ENCODE data around the gene NSL1.
A peak's percentile ranks its signal among the peaks of the same experiment; 100 is the strongest.
"Not testable (repeated sequence)": the region's sequence is repeated elsewhere in the genome, so short reads cannot be mapped to it uniquely, and the experiment has no call there.

Gene NSL1

GRCh38 chr1:212746546-212746945 lies 45.0 kb downstream of the NSL1 start:
- no peak for DNase-seq

GRCh38 chr1:212745303-212745702 lies 46.3 kb downstream of the NSL1 start:
- DNase-seq: no peak

- no peak for DNase-seq
Observed at GRCh38 chr1:212743901-212744475, 47.6 kb downstream of the NSL1 start.

GRCh38 chr1:212738330-212738729 lies 53.2 kb downstream of the NSL1 start:
- DNase-seq: no peak

- no peak for DNase-seq
Observed at GRCh38 chr1:212737559-212737958, 54.0 kb downstream of the NSL1 start.

GRCh38 chr1:212733109-212733508 lies 58.5 kb downstream of the NSL1 start:
- no peak for DNase-seq

GRCh38 chr1:212731630-212732029 lies 59.9 kb downstream of the NSL1 start:
- DNase-seq: no peak

GRCh38 chr1:212728606-212729005 lies 63.0 kb downstream of the NSL1 start:
- no peak for DNase-seq

- DNase-seq: no peak
Observed at GRCh38 chr1:212727386-212728181, 64.0 kb downstream of the NSL1 start.

- DNase-seq: not testable (repeated sequence)
Observed at GRCh38 chr1:212724679-212725078, 66.9 kb downstream of the NSL1 start.

- no peak for DNase-seq
Observed at GRCh38 chr1:212722270-212722957, 69.2 kb downstream of the NSL1 start.

GRCh38 chr1:212721388-212722247 lies 70.0 kb downstream of the NSL1 start:
- no peak for DNase-seq

GRCh38 chr1:212719633-212720032 lies 71.9 kb downstream of the NSL1 start:
- no peak for DNase-seq

- DNase-seq: no peak
Observed at GRCh38 chr1:212718499-212718898, 73.1 kb downstream of the NSL1 start.

- no peak for DNase-seq
Observed at GRCh38 chr1:212716161-212716560, 75.4 kb downstream of the NSL1 start.

GRCh38 chr1:212713465-212714136 lies 78.0 kb downstream of the NSL1 start:
- no peak for DNase-seq

GRCh38 chr1:212712451-212713303 lies 78.9 kb downstream of the NSL1 start:
- peak; percentile 69 for DNase-seq

- not testable (repeated sequence) for DNase-seq
Observed at GRCh38 chr1:212711974-212712373, 79.6 kb downstream of the NSL1 start.

GRCh38 chr1:212710566-212710965 lies 81.0 kb downstream of the NSL1 start:
- DNase-seq: no peak

- DNase-seq: no peak
Observed at GRCh38 chr1:212703991-212704564, 87.5 kb downstream of the NSL1 start.

GRCh38 chr1:212702672-212703071 lies 88.9 kb downstream of the NSL1 start:
- no peak for DNase-seq
